Activated naive CD8-positive, alpha-beta T cell (primary cell): Measurements from ENCODE around the gene TMEM214.

Source experiments
- H3K27ac Mint-ChIP-seq: one replicate; pipeline ENCODE4 v1.8.0; 2021; ENCODE audit warnings: mixed read lengths
- H3K27me3 Mint-ChIP-seq: one replicate; pipeline ENCODE4 v1.8.0; 2021; ENCODE audit warnings: mixed read lengths
- H3K36me3 Mint-ChIP-seq: one replicate; pipeline ENCODE4 v1.8.0; 2021; ENCODE audit warnings: mixed read lengths
- H3K4me1 Mint-ChIP-seq: one replicate; pipeline ENCODE4 v1.8.0; 2021; ENCODE audit warnings: low read depth, mixed read lengths
- H3K4me3 Mint-ChIP-seq: one replicate; pipeline ENCODE4 v1.8.0; 2021; ENCODE audit warnings: mild to moderate bottlenecking, mixed read lengths
- H3K9me3 Mint-ChIP-seq: one replicate; pipeline ENCODE4 v1.8.0; 2021; ENCODE audit warnings: low read depth, mixed read lengths

TMEM214 gene

DNA sequence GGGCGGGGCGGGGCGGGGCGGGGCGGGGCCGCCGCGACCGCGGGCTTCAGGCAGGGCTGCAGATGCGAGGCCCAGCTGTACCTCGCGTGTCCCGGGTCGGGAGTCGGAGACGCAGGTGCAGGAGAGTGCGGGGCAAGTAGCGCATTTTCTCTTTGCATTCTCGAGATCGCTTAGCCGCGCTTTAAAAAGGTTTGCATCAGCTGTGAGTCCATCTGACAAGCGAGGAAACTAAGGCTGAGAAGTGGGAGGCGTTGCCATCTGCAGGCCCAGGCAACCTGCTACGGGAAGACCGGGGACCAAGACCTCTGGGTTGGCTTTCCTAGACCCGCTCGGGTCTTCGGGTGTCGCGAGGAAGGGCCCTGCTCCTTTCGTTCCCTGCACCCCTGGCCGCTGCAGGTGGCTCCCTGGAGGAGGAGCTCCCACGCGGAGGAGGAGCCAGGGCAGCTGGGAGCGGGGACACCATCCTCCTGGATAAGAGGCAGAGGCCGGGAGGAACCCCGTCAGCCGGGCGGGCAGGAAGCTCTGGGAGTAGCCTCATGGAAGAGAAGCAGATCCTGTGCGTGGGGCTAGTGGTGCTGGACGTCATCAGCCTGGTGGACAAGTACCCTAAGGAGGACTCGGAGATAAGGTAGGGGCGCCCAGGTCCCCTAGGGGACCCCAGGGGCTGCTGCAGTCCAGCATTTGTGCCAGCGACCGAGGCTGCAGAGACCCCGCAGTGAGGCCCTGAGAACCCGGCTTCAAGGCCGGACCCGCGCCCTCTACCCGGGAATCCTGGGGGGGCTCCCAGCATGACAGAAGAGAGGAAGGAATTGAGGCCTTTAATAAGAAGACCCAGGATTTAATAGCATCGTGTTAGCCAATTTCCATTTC is 54.2 kb downstream of the TMEM214 start, which contains the start of gene KHK:
KHK (plus strand) TSS at position 49 of the 870 bp plus-strand sequence; CDS start at position 537, 488 bp downstream.
- Mint-ChIP-seq H3K4me1 (peaks cover 24% of the 10 kb centered on the region), H3K4me3 (peak within 1 kb of the TSS; percentile 89), H3K36me3 (no peaks in the 10 kb centered on the region), H3K27ac (peak within 1 kb of the TSS; percentile 66), H3K9me3 (no peaks in the 10 kb centered on the region), H3K27me3 (no peaks in the 10 kb centered on the region)

DNA sequence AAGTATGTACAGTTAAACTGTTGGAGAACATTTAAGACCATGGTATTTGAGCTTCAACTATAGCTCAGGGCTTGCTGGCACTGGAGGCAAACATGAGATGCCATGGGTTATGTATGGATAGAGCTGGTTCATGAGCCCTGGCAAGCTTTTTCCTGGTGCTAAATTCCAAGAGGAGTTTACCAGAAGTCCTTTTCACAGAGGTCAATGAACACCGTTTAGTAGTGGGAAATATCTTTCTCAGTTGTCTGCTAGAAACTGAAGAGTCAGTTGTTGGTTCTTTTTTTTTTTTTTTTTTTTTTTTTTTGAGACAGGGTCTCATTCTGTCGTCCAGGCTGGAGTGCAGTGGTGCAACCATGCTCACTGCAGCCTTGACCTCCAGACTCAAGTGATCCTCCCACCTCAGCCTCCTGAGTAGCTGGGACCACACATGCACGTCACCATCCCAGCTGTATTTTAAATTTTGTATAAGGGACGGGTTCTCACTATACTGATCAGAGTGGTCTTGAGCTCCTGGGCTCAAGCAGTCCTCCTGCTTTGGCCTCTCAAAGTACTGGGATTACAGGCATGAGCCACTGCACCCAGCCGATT is 55.2 kb downstream of the TMEM214 start:
- H3K27me3 Mint-ChIP-seq = no peaks in the 10 kb centered on the region
- H3K9me3 Mint-ChIP-seq = no peaks in the 10 kb centered on the region
- peaks cover 24% of the 10 kb centered on the region for H3K4me1 Mint-ChIP-seq
- no peaks in the 10 kb centered on the region for H3K36me3 Mint-ChIP-seq
- H3K4me3 Mint-ChIP-seq = peak overlapping the region; percentile 89
- no peak overlapping the region for H3K27ac Mint-ChIP-seq

DNA sequence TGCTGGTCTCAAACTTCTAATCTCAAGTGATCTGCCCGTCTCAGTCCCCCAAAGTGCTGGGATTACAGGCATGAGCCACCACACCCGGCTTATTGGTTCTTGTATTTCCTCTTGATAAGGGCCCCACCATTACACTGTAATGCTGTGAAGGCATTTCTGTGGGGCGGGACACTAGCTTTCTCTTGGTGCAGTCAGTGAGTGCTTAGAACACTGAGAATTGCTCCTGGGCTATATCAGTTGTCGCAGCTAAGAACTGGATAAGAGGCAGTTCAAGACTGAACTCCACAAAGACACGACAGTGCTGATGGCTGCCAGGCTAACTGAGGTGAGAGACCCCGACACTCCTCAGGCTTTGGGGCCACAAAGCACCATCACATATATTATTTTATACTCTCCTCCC is 55.9 kb downstream of the TMEM214 start:
- Mint-ChIP-seq H3K4me1 (peaks cover 24% of the 10 kb centered on the region), H3K27me3 (no peaks in the 10 kb centered on the region), H3K4me3 (no peak overlapping the region)

DNA sequence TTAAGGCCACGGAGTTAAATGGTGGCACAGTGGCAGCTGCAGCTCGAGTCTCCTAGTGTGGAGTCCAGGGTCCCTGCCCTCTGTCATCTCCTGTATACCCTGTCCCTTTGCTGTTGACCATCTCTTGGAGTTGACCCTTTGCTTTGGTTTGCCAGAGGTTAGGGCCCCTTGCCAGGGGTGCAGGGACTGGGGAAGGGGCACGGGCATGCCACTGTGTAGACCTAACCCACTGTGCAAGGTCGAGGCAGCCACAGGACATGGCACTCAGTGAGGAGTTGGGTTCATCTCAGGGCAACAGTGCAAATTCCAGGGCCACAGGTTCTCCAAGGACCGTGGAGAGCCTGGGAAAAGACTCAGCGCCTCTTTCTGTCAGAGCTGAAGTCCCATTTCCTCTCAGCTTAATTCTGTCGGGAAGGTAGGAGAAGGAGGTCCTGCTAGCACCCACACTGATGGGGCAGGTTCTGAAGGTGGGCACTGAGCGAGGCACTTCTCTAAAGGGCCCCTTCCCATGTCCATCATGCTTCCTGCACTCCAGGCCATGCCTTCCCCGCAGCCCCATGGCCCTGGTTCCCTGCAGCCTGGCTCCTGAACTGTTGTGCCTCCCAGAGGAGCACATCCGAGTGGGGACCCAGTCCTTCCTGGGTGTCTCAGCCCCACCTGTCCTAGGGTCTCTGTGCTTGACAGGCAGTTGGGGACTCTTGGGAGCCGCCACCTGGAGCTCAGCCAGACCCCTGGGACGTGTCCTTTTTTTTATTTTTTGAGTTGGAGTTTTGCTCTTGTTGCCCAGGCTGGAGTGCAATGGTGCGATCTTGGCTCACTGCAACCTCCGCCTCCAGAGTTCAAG is 56.6 kb downstream of the TMEM214 start:
- Mint-ChIP-seq H3K27me3 (no peaks in the 10 kb centered on the region), H3K36me3 (no peaks in the 10 kb centered on the region), H3K27ac (no peak overlapping the region), H3K9me3 (no peaks in the 10 kb centered on the region), H3K4me3 (no peak overlapping the region), H3K4me1 (peaks cover 24% of the 10 kb centered on the region)

More for the DNA sequence above, 55.9 kb downstream of the TMEM214 start:
- H3K27ac Mint-ChIP-seq = no peak overlapping the region
- no peaks in the 10 kb centered on the region for H3K36me3 Mint-ChIP-seq
- no peaks in the 10 kb centered on the region for H3K9me3 Mint-ChIP-seq
